ENCODE measurements around the gene SHH.

GRCh38 chr7:155795951-155796350 lies 16.3 kb downstream of the SHH start:
- TF ChIP-seq EZH2phosphoT487 (conservative IDR thresholded peaks at IDR 0.05; ENCODE audit: low read length): no peak
- no peak for TF ChIP-seq CTCF (IDR thresholded peaks at IDR 0.05; ENCODE audit: insufficient read depth, low read length, poor library complexity, severe bottlenecking)
